GM12878 (cell line): Measurements from ENCODE around the gene C1QTNF1. TPM values are rescaled to one million over a fixed set of nuclear protein-coding genes. Genes with fewer than 3 reads are reported as not detected.

Experiments
- ATAC-seq: fragments of 200-7000 bp; cut with Tn5 transposase; 3 replicates; pipeline ENCODE4 v1.9.1; 2020; ENCODE audit warnings: mild to moderate bottlenecking, moderate library complexity
- BruUV-seq: library from RNA; stranded (reverse); fragments of 400-500 nt; replicated peaks from 2 replicates; lab custom pipeline; 2021; lab: Mats Ljungman, UMichigan
- CTCF ChIA-PET: fragments of 300-600 bp; sonication (Branson Sonifier 250); formaldehyde crosslinking; extraction: SDS; loops from one replicate; lab custom pipeline; 2021; ENCODE audit warnings: inconsistent platforms; lab: Yijun Ruan, JAX
- POLR2A ChIA-PET: fragments of 350-600 bp; formaldehyde crosslinking; extraction: SDS; loops from one replicate; lab custom pipeline; 2021; ENCODE audit warnings: inconsistent platforms; lab: Charles Lee
- RAD21 ChIA-PET: fragments of 300-600 bp; sonication (Branson Sonifier 250); formaldehyde crosslinking; loops from one replicate; lab custom pipeline; 2023; ENCODE audit warnings: antibody characterized with exemption; ENCODE audit not compliant: unreplicated experiment; lab: Charles Lee
- SMC1A ChIA-PET: fragments of 300-600 bp; sonication (Branson Sonifier 250); formaldehyde crosslinking; loops from one replicate; lab custom pipeline; 2023; ENCODE audit not compliant: unreplicated experiment, uncharacterized antibody; lab: Charles Lee
- DNase-seq: peaks from one replicate; pipeline ENCODE4 v3.0.0-alpha.2; 2011; ENCODE audit warnings: low read depth, low spot score
- FAIRE-seq: peaks from 3 replicates; lab custom pipeline; 2011; peaks lifted over from hg19 to GRCh38; lab: Jason Lieb, UNC
- H2AFZ ChIP-seq: 2 replicates; pipeline ENCODE4 v1.6.0; 2011; ENCODE audit warnings: low read depth, low read length, control low read depth; ENCODE audit not compliant: control insufficient read depth
- H3K27ac ChIP-seq: 2 replicates; pipeline ENCODE4 v1.5.1; 2011; ENCODE audit warnings: control low read depth; ENCODE audit not compliant: control insufficient read depth, insufficient read depth
- H3K27me3 ChIP-seq, 2 experiments: replicated peaks in 1 of 2; 2 replicates each; pipeline versions ENCODE4 v1.6.0 to v1.6.1; 2011; ENCODE audit warnings: low read length in 1 of 2; ENCODE audit not compliant: control insufficient read depth in 2 of 2, insufficient read depth in 2 of 2
- H3K36me3 ChIP-seq, 2 experiments: 2 replicates each; pipeline ENCODE4 v1.5.1; 2011; ENCODE audit warnings: low read length in 1 of 2; ENCODE audit not compliant: control insufficient read depth in 2 of 2, insufficient read depth in 2 of 2
- H3K4me1 ChIP-seq: 2 replicates; pipeline ENCODE4 v1.6.1; 2011; ENCODE audit warnings: mild to moderate bottlenecking, low read length, moderate library complexity, mixed read lengths; ENCODE audit not compliant: control insufficient read depth, insufficient read depth
- H3K4me2 ChIP-seq: 2 replicates; pipeline ENCODE4 v1.6.0; 2011; ENCODE audit warnings: control low read depth; ENCODE audit not compliant: control insufficient read depth, insufficient read depth
- H3K4me3 ChIP-seq: fragments of 200-600 bp; sonication (generic); 2 replicates; pipeline ENCODE4 v1.5.1; 2016
- H3K79me2 ChIP-seq: 2 replicates; pipeline ENCODE4 v1.6.0; 2011; ENCODE audit warnings: low read length; ENCODE audit not compliant: control insufficient read depth, insufficient read depth
- H3K9ac ChIP-seq: 2 replicates; pipeline ENCODE4 v1.8.0; 2011; ENCODE audit warnings: low read length, control low read depth, mixed read lengths; ENCODE audit not compliant: control insufficient read depth, insufficient read depth
- H3K9me3 ChIP-seq: replicated peaks from 3 replicates; pipeline ENCODE4 v1.5.1; 2011; ENCODE audit warnings: mild to moderate bottlenecking, low read length; ENCODE audit not compliant: control insufficient read depth, insufficient read depth
- H4K20me1 ChIP-seq: 2 replicates; pipeline ENCODE4 v1.6.0; 2011; ENCODE audit not compliant: control insufficient read depth, insufficient read depth
- ASH2L ChIP-seq: fragments of 300-600, 200-600 bp; sonication (generic); IDR thresholded peaks from 2 replicates; pipeline ENCODE4 v1.6.1; 2017; ENCODE audit warnings: low read depth, mild to moderate bottlenecking, borderline replicate concordance
- BMI1 ChIP-seq: fragments of 450-650 bp; IDR thresholded peaks from 2 replicates; pipeline ENCODE4 v1.6.1; 2016; ENCODE audit warnings: mild to moderate bottlenecking, moderate library complexity, borderline replicate concordance
- CREB1 ChIP-seq: IDR thresholded peaks from 2 replicates; pipeline ENCODE4 v1.6.1; 2012; ENCODE audit warnings: low read depth, mild to moderate bottlenecking, inconsistent platforms
- FOXK2 ChIP-seq: fragments of 450-650 bp; IDR thresholded peaks from 2 replicates; pipeline ENCODE4 v1.6.1; 2017; ENCODE audit warnings: mild to moderate bottlenecking, moderate library complexity
- GATAD2B ChIP-seq: fragments of 450-650 bp; conservative IDR thresholded peaks from 2 replicates; pipeline ENCODE4 v1.6.1; 2017; ENCODE audit warnings: low read depth, mild to moderate bottlenecking, moderate library complexity
- HDAC6 ChIP-seq: fragments of 200-600 bp; sonication (generic); IDR thresholded peaks from one replicate; pipeline ENCODE4 v1.8.0; 2017; ENCODE audit warnings: antibody characterized with exemption; ENCODE audit not compliant: unreplicated experiment
- IRF4 ChIP-seq: IDR thresholded peaks from 2 replicates; pipeline ENCODE4 v1.6.1; 2011; ENCODE audit warnings: low read depth, low read length
- NBN ChIP-seq: fragments of 450-650 bp; IDR thresholded peaks from 2 replicates; pipeline ENCODE4 v1.6.1; 2016
- NR2C1 ChIP-seq: fragments of 450-650 bp; IDR thresholded peaks from 2 replicates; pipeline ENCODE4 v1.6.1; 2017; ENCODE audit warnings: antibody characterized with exemption, mild to moderate bottlenecking, moderate library complexity
- PBX3 ChIP-seq: IDR thresholded peaks from 2 replicates; pipeline ENCODE4 v1.6.1; 2011; ENCODE audit warnings: mild to moderate bottlenecking, low read depth, low read length, moderate library complexity; ENCODE audit not compliant: insufficient replicate concordance
- POLR2AphosphoS5 ChIP-seq: IDR thresholded peaks from 2 replicates; pipeline ENCODE4 v1.6.1; 2011; ENCODE audit warnings: mild to moderate bottlenecking, low read length, inconsistent platforms
- STAT3 ChIP-seq: IDR thresholded peaks from 2 replicates; pipeline ENCODE4 v1.6.1; 2011; ENCODE audit warnings: low read depth, low read length, improper control_type of control experiment
- TCF3 ChIP-seq: IDR thresholded peaks from 2 replicates; pipeline ENCODE4 v1.6.1; 2012; ENCODE audit warnings: low read depth, mild to moderate bottlenecking, low read length, borderline replicate concordance; ENCODE audit not compliant: insufficient read depth
- USF2 ChIP-seq: IDR thresholded peaks from 2 replicates; pipeline ENCODE4 v1.6.1; 2011; ENCODE audit warnings: low read depth, low read length, improper control_type of control experiment, borderline replicate concordance
- WRNIP1 ChIP-seq: IDR thresholded peaks from 2 replicates; pipeline ENCODE4 v1.6.1; 2011; ENCODE audit warnings: low read depth, low read length, improper control_type of control experiment, borderline replicate concordance
- ZNF207 ChIP-seq: fragments of 450-650 bp; IDR thresholded peaks from 2 replicates; pipeline ENCODE4 v1.6.1; 2014; ENCODE audit warnings: antibody characterized with exemption, mild to moderate bottlenecking, borderline replicate concordance
- ZNF687 ChIP-seq: fragments of 450-650 bp; IDR thresholded peaks from 2 replicates; pipeline ENCODE4 v1.6.1; 2017; ENCODE audit warnings: mild to moderate bottlenecking, moderate library complexity
- ZZZ3 ChIP-seq: IDR thresholded peaks from 2 replicates; pipeline ENCODE4 v1.6.1; 2011; ENCODE audit warnings: low read depth; ENCODE audit not compliant: control insufficient read depth, insufficient read length
- WGBS: methylation state at CpG from one replicate; pipeline ENCODE4 v1.1.6; 2016; ENCODE audit warnings: low lambda C conversion rate; ENCODE audit not compliant: insufficient replicate concordance, insufficient coverage; ENCODE audit errors: missing lambda C conversion rate; 5-methylcytosine and 5-hydroxymethylcytosine counted together
- in situ Hi-C: fragments of 300-500 bp; cut with MboI; formaldehyde crosslinking; loops from 9 replicates; pipeline ENCODE4 v1.14.3; 2018; ENCODE audit warnings: mixed read lengths
- intact Hi-C: fragments of 100-400 bp; cut with micrococcal nuclease; formaldehyde crosslinking; loops from one replicate; pipeline ENCODE4 v1.14.2; 2022; ENCODE audit not compliant: unreplicated experiment
- polyA plus RNA-seq, 11 experiments: library from polyadenylated mRNA; depleted of rRNA in 4 of 11; unstranded in 6 of 11; stranded (reverse) in 5 of 11; fragments of >200 nt; fragmentation: Nextera tagmentation in 4 of 11; fragmentation: Illumina TruSeq in 1 of 11; extraction: Ambion mirVana in 4 of 11; extraction: Trizol in 1 of 11; gene quantifications; 1 replicate in 1 of 11; 2 replicates in 10 of 11; pipeline versions ENCODE4 v1.2.1 to v1.2.3, GENCODE V29; 2011 to 2016; ENCODE audit warnings: inconsistent platforms in 2 of 11, missing spikeins in 2 of 11, low read depth in 1 of 11
- total RNA-seq, 4 experiments: library from RNA; depleted of rRNA in 3 of 4; stranded (reverse); fragments of >200 nt in 3 of 4; fragmentation: Illumina TruSeq in 1 of 4; extraction: Trizol in 1 of 4; gene quantifications; 2 replicates each; pipeline versions ENCODE4 v1.2.1 to v1.2.3, GENCODE V29; 2013 to 2021

The C1QTNF1 gene
- total and polyA plus RNA-seq, 10 of the 15 experiments (the other 5 are each of a cell fraction or from before 2014, with no cell fraction given) = 0.05 to 1.1 (median 0.15) TPM; not detected in 4

- Histone ChIP-seq H3K27me3 (peaks cover 18 to 20% of the 10 kb centered on the region in 2 experiments), H3K4me3 (no peak overlapping the region), H3K36me3 (no peaks in the 10 kb centered on the region), H3K9me3 (no peaks in the 10 kb centered on the region), H3K9ac (no peak overlapping the region), H4K20me1 (no peaks in the 10 kb centered on the region), H3K79me2 (no peaks in the 10 kb centered on the region), H3K27ac (no peak overlapping the region), H3K4me2 (no peak overlapping the region), H3K4me1 (no peaks in the 10 kb centered on the region), H2AFZ (no peak overlapping the region)
- ChIA-PET CTCF (interaction anchor here (0.9 to 1.4 kb wide), 4 partner anchors 9 to 25 kb away, joined by 3 to 5 read pairs (median 4); no protein-coding TSS in a partner anchor), SMC1A (no interaction called here), RAD21 (interaction anchor here (0.6 to 0.7 kb wide), 2 partner anchors 11 to 21 kb away, joined by 3 read pairs; partner anchors contain the start of gene CANT1), POLR2A (no interaction called here)
- WGBS = 0% methylated on average over 2 of the region's 2 CpGs
- FAIRE-seq = no peak
- ATAC-seq = no peak
- in situ Hi-C loops (no loop called here), intact Hi-C loops (no loop called here)
- TF ChIP-seq ZNF687 = no peak
- no peak for TF ChIP-seq FOXK2
- TF ChIP-seq NR2C1 = no peak
- TF ChIP-seq IRF4 = no peak
- no peak for TF ChIP-seq USF2
- no peak for TF ChIP-seq GATAD2B
- no peak for TF ChIP-seq NBN
- no peak for TF ChIP-seq TCF3
- TF ChIP-seq PBX3 = no peak
- TF ChIP-seq HDAC6 = no peak
- no peak for TF ChIP-seq STAT3
- no peak for TF ChIP-seq ZNF207
- TF ChIP-seq ASH2L = no peak
- TF ChIP-seq ZZZ3 = no peak
- no peak for TF ChIP-seq WRNIP1
- no peak for TF ChIP-seq BMI1
- TF ChIP-seq CREB1 = no peak
- TF ChIP-seq POLR2AphosphoS5 = no peak
- no peak for DNase-seq
- BruUV-seq = no TSS peak
Observed at GRCh38 chr17:79020631-79021301, 3.2 kb upstream of the C1QTNF1 start.
